ENCODE measurements around the gene PDE4D. TPM values are rescaled to one million over a fixed set of nuclear protein-coding genes. Genes with fewer than 3 reads are reported as not detected.

Gene PDE4D
- total RNA-seq, 2 experiments from 2014 or later = 40.5 to 41.2 TPM

- DNase-seq = no peak
- no peak overlapping the region for H3K27ac Mint-ChIP-seq
- peaks cover 12% of the 10 kb centered on the region for H3K4me1 Mint-ChIP-seq (ENCODE audit: low read depth)
- intact Hi-C loops (cut with micrococcal nuclease) = loop anchor here (5.0 kb wide), 1 partner anchor 32 kb away; no protein-coding TSS in a partner anchor
- no peaks in the 10 kb centered on the region for H3K36me3 Mint-ChIP-seq (ENCODE audit: low read depth)
- no peak overlapping the region for H3K4me3 Mint-ChIP-seq
- H3K9me3 Mint-ChIP-seq = no peaks in the 10 kb centered on the region
- CTCF ChIA-PET = no interaction called here
- no peaks in the 10 kb centered on the region for H3K27me3 Mint-ChIP-seq (ENCODE audit: low read depth)
Measured at GRCh38 chr5:59089767-59090166, 803.8 kb downstream of the PDE4D start.

GRCh38 chr5:59088546-59088945 is 805.0 kb downstream of the PDE4D start:
- no peak overlapping the region for H3K27ac Mint-ChIP-seq
- intact Hi-C loops (cut with micrococcal nuclease) = no loop called here
- DNase-seq = no peak

GRCh38 chr5:59086024-59086423 is 807.5 kb downstream of the PDE4D start:
- Mint-ChIP-seq H3K9me3 (no peaks in the 10 kb centered on the region), H3K27me3 (ENCODE audit: low read depth) (no peaks in the 10 kb centered on the region), H3K4me3 (no peak overlapping the region), H3K27ac (no peak overlapping the region), H3K4me1 (ENCODE audit: low read depth) (no peaks in the 10 kb centered on the region), H3K36me3 (ENCODE audit: low read depth) (no peaks in the 10 kb centered on the region)
- no peak for DNase-seq
- intact Hi-C loops (cut with micrococcal nuclease) = no loop called here
- CTCF ChIA-PET = interaction anchor here (0.6 to 2.1 kb wide), 3 partner anchors 10 to 52 kb away, joined by 3 to 13 read pairs (median 3); no protein-coding TSS in a partner anchor

More at GRCh38 chr5:59088546-59088945, 805.0 kb downstream of the PDE4D start:
- no peaks in the 10 kb centered on the region for H3K27me3 Mint-ChIP-seq (ENCODE audit: low read depth)
- no peaks in the 10 kb centered on the region for H3K36me3 Mint-ChIP-seq (ENCODE audit: low read depth)
- H3K9me3 Mint-ChIP-seq = no peaks in the 10 kb centered on the region
- CTCF ChIA-PET = interaction anchor here (1.5 kb wide), 1 partner anchor 54 kb away, joined by 3 read pairs; no protein-coding TSS in a partner anchor
- H3K4me3 Mint-ChIP-seq = no peak overlapping the region
- peaks cover 9% of the 10 kb centered on the region for H3K4me1 Mint-ChIP-seq (ENCODE audit: low read depth)

- CTCF ChIA-PET = no interaction called here
- H3K36me3 Mint-ChIP-seq (ENCODE audit: low read depth) = no peaks in the 10 kb centered on the region
- H3K27ac Mint-ChIP-seq = no peak overlapping the region
- no peaks in the 10 kb centered on the region for H3K4me1 Mint-ChIP-seq (ENCODE audit: low read depth)
- intact Hi-C loops (cut with micrococcal nuclease) = no loop called here
- DNase-seq = no peak
- H3K9me3 Mint-ChIP-seq = no peaks in the 10 kb centered on the region
- H3K27me3 Mint-ChIP-seq (ENCODE audit: low read depth) = no peaks in the 10 kb centered on the region
- no peak overlapping the region for H3K4me3 Mint-ChIP-seq
Measured at GRCh38 chr5:59081693-59082092, 811.8 kb downstream of the PDE4D start.

GRCh38 chr5:59079622-59080620 is 813.6 kb downstream of the PDE4D start:
- Mint-ChIP-seq H3K4me1 (ENCODE audit: low read depth) (no peaks in the 10 kb centered on the region), H3K27ac (no peak overlapping the region), H3K36me3 (ENCODE audit: low read depth) (no peaks in the 10 kb centered on the region), H3K27me3 (ENCODE audit: low read depth) (no peaks in the 10 kb centered on the region), H3K4me3 (no peak overlapping the region), H3K9me3 (no peaks in the 10 kb centered on the region)
- no peak for DNase-seq
- intact Hi-C loops (cut with micrococcal nuclease) = no loop called here
- CTCF ChIA-PET = interaction anchor here (1.0 kb wide), 1 partner anchor 95 kb away, joined by 4 read pairs; no protein-coding TSS in a partner anchor

- Mint-ChIP-seq H3K27ac (no peak overlapping the region), H3K4me3 (no peak overlapping the region), H3K36me3 (ENCODE audit: low read depth) (no peaks in the 10 kb centered on the region), H3K4me1 (ENCODE audit: low read depth) (no peaks in the 10 kb centered on the region), H3K27me3 (ENCODE audit: low read depth) (no peaks in the 10 kb centered on the region), H3K9me3 (no peaks in the 10 kb centered on the region)
- intact Hi-C loops (cut with micrococcal nuclease) = no loop called here
- CTCF ChIA-PET = interaction anchor here (0.6 kb wide), 1 partner anchor 16 kb away, joined by 3 read pairs; no protein-coding TSS in a partner anchor
- DNase-seq = no peak
Measured at GRCh38 chr5:59071755-59072549, 821.6 kb downstream of the PDE4D start.

GRCh38 chr5:59069438-59070079 is 824.0 kb downstream of the PDE4D start:
- Mint-ChIP-seq H3K27me3 (ENCODE audit: low read depth) (no peaks in the 10 kb centered on the region), H3K36me3 (ENCODE audit: low read depth) (no peaks in the 10 kb centered on the region), H3K27ac (no peak overlapping the region), H3K4me1 (ENCODE audit: low read depth) (no peaks in the 10 kb centered on the region), H3K9me3 (no peaks in the 10 kb centered on the region), H3K4me3 (no peak overlapping the region)
- CTCF ChIA-PET = no interaction called here
- DNase-seq = no peak
- intact Hi-C loops (cut with micrococcal nuclease) = no loop called here

GRCh38 chr5:59067956-59068656 is 825.4 kb downstream of the PDE4D start:
- CTCF ChIA-PET = interaction anchor here (0.6 kb wide), 1 partner anchor 109 kb away, joined by 3 read pairs; no protein-coding TSS in a partner anchor
- intact Hi-C loops (cut with micrococcal nuclease) = no loop called here
- DNase-seq = no peak
- Mint-ChIP-seq H3K9me3 (no peaks in the 10 kb centered on the region), H3K4me3 (no peak overlapping the region), H3K27me3 (ENCODE audit: low read depth) (no peaks in the 10 kb centered on the region), H3K4me1 (ENCODE audit: low read depth) (no peaks in the 10 kb centered on the region), H3K36me3 (ENCODE audit: low read depth) (no peaks in the 10 kb centered on the region), H3K27ac (no peak overlapping the region)

- CTCF ChIA-PET = no interaction called here
- Mint-ChIP-seq H3K27ac (no peak overlapping the region), H3K27me3 (ENCODE audit: low read depth) (no peaks in the 10 kb centered on the region), H3K9me3 (no peaks in the 10 kb centered on the region), H3K4me3 (no peak overlapping the region), H3K4me1 (ENCODE audit: low read depth) (no peaks in the 10 kb centered on the region), H3K36me3 (ENCODE audit: low read depth) (no peaks in the 10 kb centered on the region)
- intact Hi-C loops (cut with micrococcal nuclease) = no loop called here
- DNase-seq = no peak
Measured at GRCh38 chr5:59066367-59067163, 827.0 kb downstream of the PDE4D start.

- H3K27me3 Mint-ChIP-seq (ENCODE audit: low read depth) = no peaks in the 10 kb centered on the region
- H3K4me1 Mint-ChIP-seq (ENCODE audit: low read depth) = no peaks in the 10 kb centered on the region
- intact Hi-C loops (cut with micrococcal nuclease) = no loop called here
- no peaks in the 10 kb centered on the region for H3K36me3 Mint-ChIP-seq (ENCODE audit: low read depth)
- H3K27ac Mint-ChIP-seq = no peak overlapping the region
- no peaks in the 10 kb centered on the region for H3K9me3 Mint-ChIP-seq
- DNase-seq = no peak
- H3K4me3 Mint-ChIP-seq = no peak overlapping the region
- CTCF ChIA-PET = no interaction called here
Measured at GRCh38 chr5:59065554-59065953, 828.0 kb downstream of the PDE4D start.

GRCh38 chr5:59064293-59064692 is 829.2 kb downstream of the PDE4D start:
- Mint-ChIP-seq H3K4me1 (ENCODE audit: low read depth) (no peaks in the 10 kb centered on the region), H3K27me3 (ENCODE audit: low read depth) (no peaks in the 10 kb centered on the region), H3K27ac (no peak overlapping the region), H3K36me3 (ENCODE audit: low read depth) (no peaks in the 10 kb centered on the region), H3K4me3 (no peak overlapping the region), H3K9me3 (no peaks in the 10 kb centered on the region)
- intact Hi-C loops (cut with micrococcal nuclease) = no loop called here
- no peak for DNase-seq
- CTCF ChIA-PET = no interaction called here
